Spleen (tissue), 7 donors: ENCODE results near the gene ARSG.

Experiments used
- CTCF ChIP-seq, 11 experiments: fragments of 200-600 bp in 7 of 11; fragments of 450-650 bp in 4 of 11; sonication (generic) in 4 of 11; IDR thresholded peaks in 8 of 11; conservative IDR thresholded peaks in 3 of 11; 1 replicate in 7 of 11; 2 replicates in 4 of 11; pipeline versions ENCODE4 v1.4.0 to v1.8.0; 2016 to 2021; ENCODE audit warnings: antibody characterized with exemption in 11 of 11, inconsistent platforms in 4 of 11, mild to moderate bottlenecking in 1 of 11
- POLR2A ChIP-seq, 3 donors: fragments of 450-650 bp; IDR thresholded peaks; one replicate each; pipeline ENCODE4 v1.5.1; 2017; ENCODE audit warnings: antibody characterized with exemption in 3 of 3, mild to moderate bottlenecking in 1 of 3
- POLR2AphosphoS5 ChIP-seq, 3 donors: sonication (generic); formaldehyde crosslinking; IDR thresholded peaks; one replicate each; pipeline ENCODE4 v1.5.1; 2017; ENCODE audit warnings: antibody characterized with exemption in 3 of 3
- donor health status: DM: no; HTN: no; CAD: no; lungs with moderate emphysema.
- donor health status: DM: no; HTN: no; CAD: no.
- donor health status: DM: no; HTN: no; CAD: no.

DNA sequence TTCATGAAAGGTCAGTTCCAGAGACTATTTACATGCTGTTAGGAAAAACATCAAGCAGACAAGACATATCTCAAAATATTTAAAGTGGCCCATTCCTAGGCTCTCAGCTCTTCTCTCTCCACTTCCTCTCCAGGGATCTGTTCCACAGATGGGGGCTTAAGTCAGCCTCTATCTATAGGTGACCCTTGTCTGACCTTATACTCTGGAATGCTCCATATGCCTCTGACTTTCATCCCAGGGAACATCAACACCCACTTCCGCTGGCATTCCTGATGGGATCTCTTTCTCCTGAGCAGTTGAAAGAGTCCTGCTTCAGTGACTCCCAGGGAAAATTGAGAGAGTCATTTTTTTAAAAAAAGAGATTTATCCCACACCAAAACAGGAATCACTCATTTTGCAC, 177.5 kb downstream of the ARSG start:
- TF ChIP-seq CTCF (IDR thresholded peaks at IDR 0.05 in 8 of 11, conservative IDR thresholded peaks at IDR 0.05 in 3 of 11) (no peak), POLR2A (IDR thresholded peaks at IDR 0.05) (no peak), POLR2AphosphoS5 (IDR thresholded peaks at IDR 0.05) (no peak)
